Effector CD4-positive, alpha-beta T cell (primary cell): ENCODE data around the gene TSC22D1.
"Not testable (repeated sequence)": the region's sequence is repeated elsewhere in the genome, so short reads cannot be mapped to it uniquely, and the experiment has no call there.

Experiments used
- DNase-seq: peaks from one replicate; pipeline ENCODE4 v3.0.0-alpha.2; 2020

Gene TSC22D1

GRCh38 chr13:44566601-44567000 lies 9.5 kb downstream of the TSC22D1 start:
- no peak for DNase-seq

- no peak for DNase-seq
These were observed 10.2 kb downstream of the TSC22D1 start for GRCh38 chr13:44565881-44566280.

GRCh38 chr13:44564936-44565335 lies 11.2 kb downstream of the TSC22D1 start:
- no peak for DNase-seq

GRCh38 chr13:44562853-44563252 lies 13.3 kb downstream of the TSC22D1 start:
- not testable (repeated sequence) for DNase-seq

- no peak for DNase-seq
These were observed 14.8 kb downstream of the TSC22D1 start for GRCh38 chr13:44561351-44561750.

- DNase-seq: no peak
These were observed 18.1 kb downstream of the TSC22D1 start for GRCh38 chr13:44557986-44558385.

GRCh38 chr13:44555207-44555606 lies 20.9 kb downstream of the TSC22D1 start:
- no peak for DNase-seq

GRCh38 chr13:44549476-44549875 lies 26.7 kb downstream of the TSC22D1 start:
- no peak for DNase-seq

- no peak for DNase-seq
These were observed 30.0 kb downstream of the TSC22D1 start for GRCh38 chr13:44546164-44546563.

- no peak for DNase-seq
These were observed 32.8 kb downstream of the TSC22D1 start for GRCh38 chr13:44543369-44543768.

- no peak for DNase-seq
These were observed 33.8 kb downstream of the TSC22D1 start for GRCh38 chr13:44542361-44542760.

GRCh38 chr13:44541601-44542000 lies 34.5 kb downstream of the TSC22D1 start:
- no peak for DNase-seq

GRCh38 chr13:44540761-44541434 lies 35.2 kb downstream of the TSC22D1 start:
- no peak for DNase-seq

- no peak for DNase-seq
These were observed 38.9 kb downstream of the TSC22D1 start for GRCh38 chr13:44537248-44537647.

GRCh38 chr13:44523146-44524015 lies 52.7 kb downstream of the TSC22D1 start:
- no peak for DNase-seq

- DNase-seq: no peak
These were observed 56.5 kb downstream of the TSC22D1 start for GRCh38 chr13:44519642-44520041.

- no peak for DNase-seq
These were observed 59.4 kb downstream of the TSC22D1 start for GRCh38 chr13:44516771-44517170.

- DNase-seq: no peak
These were observed 61.9 kb downstream of the TSC22D1 start for GRCh38 chr13:44514278-44514677.

- not testable (repeated sequence) for DNase-seq
These were observed 66.3 kb downstream of the TSC22D1 start for GRCh38 chr13:44509853-44510252.

- no peak for DNase-seq
These were observed 67.5 kb downstream of the TSC22D1 start for GRCh38 chr13:44508562-44509077.

GRCh38 chr13:44507639-44508038 lies 68.5 kb downstream of the TSC22D1 start:
- no peak for DNase-seq

GRCh38 chr13:44506719-44507118 lies 69.4 kb downstream of the TSC22D1 start:
- DNase-seq: no peak

- DNase-seq: no peak
These were observed 69.9 kb downstream of the TSC22D1 start for GRCh38 chr13:44506251-44506650.

GRCh38 chr13:44504116-44504515 lies 72.0 kb downstream of the TSC22D1 start:
- no peak for DNase-seq
